Stimulated activated CD4-positive, alpha-beta T cell treated with anti-CD3 and anti-CD28 coated beads, Interleukin-12 subunit alpha, Interleukin-12 subunit beta, amount 100 ng/mL, for 4 hours (primary cell): ENCODE data around the gene BEST1.
"Not testable (repeated sequence)": the region's sequence is repeated elsewhere in the genome, so short reads cannot be mapped to it uniquely, and the experiment has no call there.

Experiments
- DNase-seq: peaks from one replicate; pipeline ENCODE4 v3.0.0-alpha.2; 2020

Gene BEST1

GRCh38 chr11:61949169-61950034 lies 749 bp upstream of the BEST1 start:
- no peak for DNase-seq

- no peak for DNase-seq
Measured at GRCh38 chr11:61951484-61952135, 1.5 kb downstream of the BEST1 start.

DNA sequence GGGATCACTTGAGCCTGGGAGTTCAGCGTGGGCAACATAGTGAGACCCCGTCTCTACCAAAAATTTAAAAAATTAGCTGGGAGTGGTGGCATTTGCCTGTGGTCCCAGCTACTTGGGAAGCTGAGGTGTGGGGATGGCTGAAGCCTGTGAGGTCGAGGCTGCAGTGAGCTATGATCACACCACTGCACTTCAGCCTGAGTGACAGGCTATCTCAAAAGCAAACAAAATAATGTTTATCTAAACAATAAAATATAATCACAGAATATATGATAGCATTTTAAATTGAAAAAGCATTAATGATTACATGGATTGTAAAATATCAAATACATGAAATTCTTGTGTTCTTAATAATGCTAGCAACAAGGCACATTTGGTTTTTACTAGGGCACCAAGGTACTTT lies 2.7 kb downstream of the BEST1 start:
- no peak for DNase-seq

GRCh38 chr11:61953632-61954031 lies 3.5 kb downstream of the BEST1 start:
- DNase-seq: not testable (repeated sequence)

GRCh38 chr11:61954106-61954850 lies 4.1 kb downstream of the BEST1 start:
- DNase-seq: no peak

DNA sequence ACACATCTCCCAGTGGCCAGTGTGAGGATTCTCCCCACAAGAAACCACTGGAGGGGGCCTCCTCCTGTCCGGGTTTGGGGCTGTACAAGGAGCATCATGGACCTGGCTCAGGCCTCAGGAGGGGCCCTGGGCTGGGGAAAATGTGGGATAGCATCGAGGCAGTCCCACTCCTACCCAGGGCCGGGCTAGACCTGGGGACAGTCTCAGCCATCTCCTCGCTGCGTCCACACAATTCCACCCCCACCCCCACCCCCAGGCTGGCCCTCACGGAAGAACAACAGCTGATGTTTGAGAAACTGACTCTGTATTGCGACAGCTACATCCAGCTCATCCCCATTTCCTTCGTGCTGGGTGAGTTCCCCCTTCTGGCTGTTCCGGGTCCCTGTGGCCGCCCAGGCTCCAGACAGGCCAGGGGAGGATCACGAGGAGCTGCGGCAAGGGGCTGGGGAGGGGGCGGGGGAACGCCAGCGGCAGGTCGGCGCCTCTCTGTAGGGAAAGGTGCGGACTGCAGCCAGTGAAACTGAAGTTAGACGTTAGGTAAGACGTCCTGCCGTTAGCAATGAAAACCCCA lies 4.8 kb downstream of the BEST1 start:
- DNase-seq: no peak

DNA sequence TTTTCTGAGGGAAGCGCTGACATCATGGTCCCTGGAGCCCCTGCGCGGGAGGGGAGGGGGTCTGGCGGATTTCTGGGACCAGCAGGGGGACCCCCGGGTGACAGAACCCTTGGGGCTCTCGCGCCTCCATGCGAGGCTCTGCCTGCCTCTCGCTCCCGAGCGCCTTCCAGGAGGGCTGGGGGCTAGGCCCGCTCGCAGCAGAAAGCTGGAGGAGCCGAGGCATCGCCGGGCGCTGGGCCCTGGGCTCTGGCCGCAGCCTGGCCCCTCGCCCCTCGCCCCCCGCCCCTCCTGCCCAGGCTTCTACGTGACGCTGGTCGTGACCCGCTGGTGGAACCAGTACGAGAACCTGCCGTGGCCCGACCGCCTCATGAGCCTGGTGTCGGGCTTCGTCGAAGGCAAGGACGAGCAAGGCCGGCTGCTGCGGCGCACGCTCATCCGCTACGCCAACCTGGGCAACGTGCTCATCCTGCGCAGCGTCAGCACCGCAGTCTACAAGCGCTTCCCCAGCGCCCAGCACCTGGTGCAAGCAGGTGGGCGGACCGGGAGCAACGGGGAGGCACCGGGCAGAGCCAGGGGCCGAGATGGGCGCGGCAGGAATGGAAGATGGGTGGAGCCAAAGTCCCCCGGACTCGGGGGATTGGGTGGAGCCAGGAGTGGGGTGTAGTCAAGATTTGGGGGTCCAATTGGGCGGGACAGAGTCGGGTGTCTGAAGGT lies 5.4 kb downstream of the BEST1 start:
- DNase-seq: peak; percentile 18

DNA sequence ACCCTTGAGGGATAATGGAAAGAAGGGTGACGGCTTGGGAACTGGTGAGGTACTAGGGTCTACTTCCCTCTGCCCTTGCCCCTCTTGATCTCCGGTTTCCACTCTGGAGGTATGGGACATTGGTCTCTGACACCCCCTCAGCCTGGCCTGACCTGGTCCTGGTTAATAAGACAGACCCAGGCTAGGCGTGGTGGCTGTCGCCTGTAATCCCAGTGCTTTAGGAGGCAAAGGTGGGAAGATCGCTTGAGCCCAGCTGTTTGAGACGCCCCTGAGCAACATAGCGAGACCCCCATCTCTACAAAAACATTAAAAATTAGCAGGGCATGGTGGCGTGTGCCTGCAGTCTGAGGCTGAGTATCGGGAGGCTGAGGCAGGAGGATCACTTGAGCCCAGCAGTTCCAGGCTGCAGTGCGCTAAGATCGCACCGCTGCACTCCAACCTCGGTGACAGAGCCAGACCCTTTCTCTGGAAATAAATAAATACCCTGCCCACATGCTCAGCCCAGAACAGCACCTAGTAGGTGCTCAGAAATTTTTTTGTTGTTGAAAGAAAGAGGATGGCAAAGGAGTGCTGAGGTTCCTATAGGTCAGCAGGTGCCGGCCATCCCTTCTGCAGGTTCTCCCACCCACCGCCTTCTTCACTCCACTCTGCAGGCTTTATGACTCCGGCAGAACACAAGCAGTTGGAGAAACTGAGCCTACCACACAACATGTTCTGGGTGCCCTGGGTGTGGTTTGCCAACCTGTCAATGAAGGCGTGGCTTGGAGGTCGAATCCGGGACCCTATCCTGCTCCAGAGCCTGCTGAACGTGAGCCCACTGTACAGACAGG lies 6.3 kb downstream of the BEST1 start:
- DNase-seq: no peak

DNA sequence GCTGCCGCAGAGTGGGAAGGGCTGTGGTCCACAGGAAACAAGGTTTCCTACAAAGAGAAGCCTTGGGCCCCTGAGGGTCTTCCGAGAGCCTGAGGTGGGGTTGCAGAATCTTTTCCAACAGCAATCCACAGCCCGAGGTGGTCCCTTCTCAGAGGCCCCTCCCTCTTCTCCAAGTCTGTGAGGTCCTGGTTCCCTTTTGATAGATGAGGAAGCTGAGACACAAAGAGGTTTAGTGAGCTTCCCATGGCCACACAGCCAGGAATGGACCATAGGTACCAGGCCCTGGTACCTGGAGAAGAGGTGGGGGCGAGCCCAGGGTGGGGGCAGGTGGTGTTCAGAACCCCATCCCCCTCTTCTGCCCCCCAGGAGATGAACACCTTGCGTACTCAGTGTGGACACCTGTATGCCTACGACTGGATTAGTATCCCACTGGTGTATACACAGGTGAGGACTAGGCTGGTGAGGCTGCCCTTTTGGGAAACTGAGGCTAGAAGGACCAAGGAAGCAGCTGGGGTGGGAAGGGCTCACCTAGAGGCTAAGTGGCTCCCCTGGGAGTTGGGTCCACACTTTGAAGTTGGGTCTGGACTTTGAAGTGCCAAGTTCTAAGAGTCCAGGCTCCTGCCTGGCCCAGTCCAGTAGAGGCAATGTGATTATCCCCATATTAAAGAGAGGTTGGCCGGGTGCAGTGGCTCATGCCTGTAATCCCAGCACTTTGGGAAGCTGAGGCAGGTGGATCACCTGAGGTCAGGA lies 7.0 kb downstream of the BEST1 start:
- no peak for DNase-seq

DNA sequence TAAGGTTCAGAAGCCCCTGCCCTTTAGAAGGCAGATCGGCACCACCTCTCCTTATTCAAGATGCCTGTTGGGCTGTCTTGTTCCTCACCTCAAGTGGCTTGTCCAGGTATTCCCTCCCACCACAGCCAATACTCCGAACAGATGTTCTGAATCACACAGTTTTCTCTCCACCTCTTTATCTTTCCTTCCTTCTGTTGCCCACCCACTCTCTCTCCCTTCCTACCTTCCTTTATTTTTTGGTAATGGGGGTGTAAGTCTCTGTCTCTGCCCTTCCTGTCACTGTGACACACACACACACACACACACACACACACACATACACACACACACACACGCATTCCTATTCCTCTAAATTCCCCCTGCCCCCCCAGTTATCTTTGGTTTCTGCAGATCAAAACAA lies 8.4 kb downstream of the BEST1 start:
- DNase-seq: no peak

GRCh38 chr11:61959114-61959513 lies 9.0 kb downstream of the BEST1 start:
- DNase-seq: no peak

DNA sequence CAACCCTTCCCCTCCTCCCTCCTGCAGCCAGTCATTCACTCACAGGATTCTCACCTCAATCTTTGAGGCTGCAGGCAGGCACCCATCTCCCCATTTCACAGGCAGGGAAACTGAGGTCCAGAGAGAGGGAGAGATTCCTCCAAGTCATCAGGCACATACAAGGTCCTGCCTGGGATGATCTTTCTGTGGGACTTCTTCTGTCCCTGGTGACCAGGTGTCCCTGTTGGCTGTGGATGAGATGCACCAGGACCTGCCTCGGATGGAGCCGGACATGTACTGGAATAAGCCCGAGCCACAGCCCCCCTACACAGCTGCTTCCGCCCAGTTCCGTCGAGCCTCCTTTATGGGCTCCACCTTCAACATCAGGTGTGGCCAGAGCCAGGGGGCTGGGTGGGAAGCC lies 9.5 kb downstream of the BEST1 start:
- no peak for DNase-seq

GRCh38 chr11:61960532-61960931 lies 10.4 kb downstream of the BEST1 start:
- DNase-seq: no peak

- no peak for DNase-seq
Measured at GRCh38 chr11:61961570-61962212, 11.5 kb downstream of the BEST1 start.

DNA sequence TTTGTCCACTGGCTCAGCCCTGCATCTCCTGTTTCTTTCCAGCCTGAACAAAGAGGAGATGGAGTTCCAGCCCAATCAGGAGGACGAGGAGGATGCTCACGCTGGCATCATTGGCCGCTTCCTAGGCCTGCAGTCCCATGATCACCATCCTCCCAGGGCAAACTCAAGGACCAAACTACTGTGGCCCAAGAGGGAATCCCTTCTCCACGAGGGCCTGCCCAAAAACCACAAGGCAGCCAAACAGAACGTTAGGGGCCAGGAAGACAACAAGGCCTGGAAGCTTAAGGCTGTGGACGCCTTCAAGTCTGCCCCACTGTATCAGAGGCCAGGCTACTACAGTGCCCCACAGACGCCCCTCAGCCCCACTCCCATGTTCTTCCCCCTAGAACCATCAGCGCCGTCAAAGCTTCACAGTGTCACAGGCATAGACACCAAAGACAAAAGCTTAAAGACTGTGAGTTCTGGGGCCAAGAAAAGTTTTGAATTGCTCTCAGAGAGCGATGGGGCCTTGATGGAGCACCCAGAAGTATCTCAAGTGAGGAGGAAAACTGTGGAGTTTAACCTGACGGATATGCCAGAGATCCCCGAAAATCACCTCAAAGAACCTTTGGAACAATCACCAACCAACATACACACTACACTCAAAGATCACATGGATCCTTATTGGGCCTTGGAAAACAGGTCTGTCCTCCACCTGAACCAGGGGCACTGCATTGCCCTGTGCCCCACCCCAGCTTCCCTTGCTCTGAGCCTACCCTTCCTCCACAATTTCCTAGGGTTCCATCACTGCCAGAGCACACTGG lies 12.3 kb downstream of the BEST1 start:
- no peak for DNase-seq

GRCh38 chr11:61963016-61963281 lies 12.8 kb downstream of the BEST1 start:
- DNase-seq: no peak

GRCh38 chr11:61963282-61964057 lies 13.3 kb downstream of the BEST1 start:
- no peak for DNase-seq

DNA sequence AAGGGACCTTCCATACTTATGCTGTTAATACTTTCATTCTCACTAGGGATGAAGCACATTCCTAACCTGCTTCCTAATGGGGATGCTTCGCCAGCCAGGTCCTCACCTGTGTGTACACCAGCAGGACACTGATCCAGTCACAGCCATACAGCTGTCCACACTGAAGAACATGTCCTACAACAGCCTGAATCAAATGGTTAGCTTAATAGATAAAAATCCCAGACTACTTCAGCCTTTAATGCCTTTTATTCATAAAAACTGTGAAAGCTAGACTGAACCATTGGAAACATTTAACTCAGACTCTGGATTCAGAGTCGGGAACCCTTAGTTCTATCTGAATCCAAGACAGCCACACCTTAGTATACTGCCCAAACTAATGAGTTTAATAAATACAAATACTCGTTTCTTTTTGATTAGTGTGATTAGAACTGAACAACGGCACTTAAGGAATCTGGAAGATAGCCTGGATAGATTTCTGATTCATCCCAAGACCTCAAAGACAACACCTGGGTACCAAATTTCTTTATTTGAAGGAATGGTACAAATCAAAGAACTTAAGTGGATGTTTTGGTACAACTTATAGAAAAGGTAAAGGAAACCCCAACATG lies 14.0 kb downstream of the BEST1 start:
- no peak for DNase-seq
